ENCODE measurements around the gene SIGLEC11. TPM values are rescaled to one million over a fixed set of nuclear protein-coding genes. Genes with fewer than 3 reads are reported as not detected.

Gene SIGLEC11
- polyA plus RNA-seq, 3 donors, result 4.9 to 6.6 (median 5.0) TPM

DNA sequence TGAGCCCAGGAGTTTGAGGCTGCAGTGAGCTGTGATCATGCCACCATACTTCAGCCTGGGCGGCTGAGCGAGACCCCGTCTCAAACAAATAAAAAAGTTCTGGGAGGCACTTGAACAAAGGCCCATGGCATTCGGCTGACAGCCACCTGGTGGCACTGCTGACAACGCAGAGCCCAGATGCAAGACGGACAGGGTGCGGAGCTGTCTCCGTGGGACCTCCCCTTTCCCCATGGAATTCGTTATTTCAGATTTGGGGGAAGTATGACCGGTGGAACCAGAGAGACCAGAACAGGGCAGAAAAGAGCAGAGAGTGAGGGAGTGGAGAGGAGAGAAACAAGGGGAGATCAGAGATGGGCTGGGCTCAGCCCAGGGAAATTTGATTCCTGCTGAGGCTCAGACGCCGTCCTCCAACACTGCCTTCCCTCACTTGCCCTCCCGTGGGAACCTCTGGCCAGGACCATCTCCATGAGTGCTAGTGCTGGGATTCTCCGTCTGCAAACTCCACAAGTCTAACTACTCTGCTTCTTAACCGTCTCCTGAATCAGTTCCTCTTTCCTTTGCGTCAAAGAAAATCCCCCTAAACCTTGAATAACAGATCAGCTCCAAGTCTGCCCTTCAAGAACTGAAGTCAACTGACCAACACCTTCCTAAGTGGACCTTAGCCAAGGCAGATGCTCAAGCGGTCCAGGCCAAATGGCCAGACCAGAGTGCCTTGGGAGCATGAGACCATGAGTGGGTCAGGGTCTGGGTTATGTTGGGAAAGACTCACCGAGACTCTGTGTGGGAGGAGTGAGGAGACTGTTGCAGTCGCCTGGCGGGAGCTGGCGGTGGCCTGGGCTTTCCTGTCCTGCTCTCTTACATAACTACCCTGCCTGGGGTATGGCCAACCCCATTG, 43.9 kb downstream of the SIGLEC11 start:
- no peak for DNase-seq (ENCODE audit: extremely low read depth in 1 of 11, low read depth in 9 of 11, low spot score in 4 of 11)

DNA sequence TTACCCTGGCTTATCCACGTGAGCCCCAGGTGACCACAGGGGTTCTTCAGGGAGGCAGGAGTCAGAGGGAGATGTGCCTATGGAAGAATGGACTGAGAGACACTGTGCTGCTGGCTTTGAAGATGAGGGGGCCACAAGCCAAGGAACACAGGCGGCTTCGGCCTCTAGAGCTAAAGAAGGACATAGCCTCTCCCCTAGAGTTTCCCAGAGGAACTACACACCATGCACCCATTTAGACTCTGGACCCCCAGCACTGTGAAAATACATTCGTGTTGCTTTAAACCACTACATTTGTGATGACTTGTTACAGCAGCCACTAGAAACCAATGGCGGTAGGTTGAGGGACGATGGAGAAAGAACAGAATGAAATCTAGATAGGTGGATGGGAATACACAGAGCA, 45.7 kb downstream of the SIGLEC11 start:
- DNase-seq (ENCODE audit: extremely low read depth in 1 of 11, low read depth in 9 of 11, low spot score in 4 of 11), result no peak

DNA sequence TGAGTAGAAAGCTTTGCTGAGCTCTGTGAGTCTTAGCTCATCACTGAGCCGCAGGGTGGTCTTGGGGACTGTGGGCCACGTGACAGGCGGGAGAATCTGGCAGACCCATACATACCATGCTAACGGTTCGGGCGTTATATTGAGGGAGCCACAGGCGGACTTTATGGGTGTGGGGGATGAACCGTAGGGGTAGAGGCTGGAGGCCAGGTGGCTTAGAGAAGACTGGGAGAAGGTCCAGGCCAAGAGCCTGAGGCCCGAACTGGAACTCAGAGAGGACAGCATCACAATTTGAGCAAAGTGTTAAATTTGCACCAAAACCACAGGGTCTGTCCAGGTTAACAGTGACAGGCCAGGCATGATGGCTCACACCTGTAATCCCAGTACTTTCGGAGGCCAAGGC, 47.3 kb downstream of the SIGLEC11 start:
- no peak for DNase-seq (ENCODE audit: extremely low read depth in 1 of 11, low read depth in 9 of 11, low spot score in 4 of 11)

DNA sequence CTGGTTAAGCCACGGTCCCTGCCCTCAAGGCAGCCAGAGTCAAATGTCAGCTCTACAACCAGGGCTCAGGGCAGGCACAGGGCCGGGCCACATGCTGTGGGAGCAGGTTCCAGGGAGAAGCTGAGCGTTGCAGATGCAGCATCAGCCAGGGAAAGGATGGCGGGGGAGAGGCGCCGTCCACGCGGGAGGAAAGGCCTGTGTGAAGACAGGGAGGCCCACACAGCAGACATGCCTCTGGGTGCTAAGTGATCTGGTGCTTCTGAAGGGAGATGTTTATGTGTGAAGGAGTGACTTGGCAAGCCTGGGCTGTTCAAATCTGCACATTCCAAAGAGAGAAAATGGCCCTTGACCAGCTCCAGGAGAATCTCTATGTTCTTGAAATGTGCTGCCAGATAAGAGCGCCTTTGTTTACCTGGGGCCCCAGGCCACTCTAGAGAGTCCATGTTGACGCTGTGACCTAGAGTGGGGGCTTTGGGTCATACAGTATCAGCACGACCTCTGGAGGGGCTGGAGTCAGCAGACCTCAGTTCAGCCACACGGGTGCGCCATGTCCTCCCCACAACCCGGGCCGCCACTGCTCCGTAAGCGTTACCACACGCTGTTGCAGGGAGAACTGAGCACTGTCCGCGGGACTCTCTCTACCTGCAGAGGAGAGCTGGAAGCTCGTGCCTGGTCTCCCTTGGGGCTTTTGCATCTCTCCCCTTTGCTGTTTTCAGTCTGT, 47.8 kb downstream of the SIGLEC11 start:
- DNase-seq (ENCODE audit: extremely low read depth in 1 of 11, low read depth in 9 of 11, low spot score in 4 of 11), result no peak

DNA sequence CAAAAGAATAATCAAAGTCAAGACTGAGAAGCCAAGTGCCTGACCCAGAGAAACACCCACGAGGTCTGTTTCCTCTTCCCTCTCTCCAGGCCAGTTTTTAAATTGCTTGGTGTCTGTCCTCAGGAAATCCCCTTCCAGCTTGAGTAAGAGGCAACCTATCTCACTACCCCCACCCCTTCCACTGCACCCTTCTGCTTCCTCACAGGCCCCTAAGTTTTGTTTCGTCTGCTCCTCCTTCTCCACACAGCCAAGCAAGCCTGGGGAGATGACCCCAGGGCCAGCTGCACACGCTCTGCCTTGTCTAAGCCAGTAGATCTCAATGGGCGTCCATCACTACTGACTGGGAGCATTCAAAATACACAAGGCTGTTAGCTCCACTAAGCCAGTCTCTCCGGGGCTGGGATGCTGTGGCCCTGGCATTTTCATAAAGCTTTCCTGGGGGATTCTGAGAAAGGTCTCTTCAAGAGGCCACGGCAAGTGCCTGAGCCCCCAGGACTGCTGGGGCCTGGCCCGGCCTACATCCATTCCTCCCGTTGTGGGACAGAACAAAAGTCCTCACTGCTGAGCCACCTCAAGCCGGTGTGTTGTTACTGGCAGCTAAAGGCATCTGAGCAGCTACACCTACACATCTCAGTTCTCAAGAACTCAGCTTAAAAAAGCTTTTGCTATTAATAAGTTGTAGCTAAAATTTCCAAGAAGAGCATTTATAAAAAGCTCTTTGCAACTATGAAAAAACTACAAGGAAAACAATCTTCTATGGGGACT, 49.4 kb downstream of the SIGLEC11 start:
- no peak for DNase-seq (ENCODE audit: extremely low read depth in 1 of 11, low read depth in 9 of 11, low spot score in 4 of 11)

DNA sequence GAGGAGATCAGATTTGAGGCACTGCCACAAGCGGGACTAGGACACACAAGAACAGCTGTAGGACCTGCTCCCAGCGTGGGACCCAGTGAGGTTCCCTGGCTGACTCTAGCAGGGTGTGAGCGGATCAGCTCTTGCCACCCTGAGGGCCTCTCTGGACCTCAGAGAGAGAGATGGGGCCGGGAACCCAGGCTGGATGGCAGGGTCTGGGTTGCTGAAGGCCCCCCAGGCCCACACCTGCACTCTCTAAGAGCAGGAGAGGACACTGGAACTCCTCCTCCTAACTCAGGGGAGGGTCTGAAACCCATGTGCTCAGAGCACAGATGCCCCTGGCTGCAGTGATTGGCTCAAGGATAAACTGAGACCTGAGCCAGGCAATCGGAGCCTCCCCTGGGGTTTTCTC, 50.8 kb downstream of the SIGLEC11 start:
- no peak for DNase-seq (ENCODE audit: extremely low read depth in 1 of 11, low read depth in 9 of 11, low spot score in 4 of 11)

DNA sequence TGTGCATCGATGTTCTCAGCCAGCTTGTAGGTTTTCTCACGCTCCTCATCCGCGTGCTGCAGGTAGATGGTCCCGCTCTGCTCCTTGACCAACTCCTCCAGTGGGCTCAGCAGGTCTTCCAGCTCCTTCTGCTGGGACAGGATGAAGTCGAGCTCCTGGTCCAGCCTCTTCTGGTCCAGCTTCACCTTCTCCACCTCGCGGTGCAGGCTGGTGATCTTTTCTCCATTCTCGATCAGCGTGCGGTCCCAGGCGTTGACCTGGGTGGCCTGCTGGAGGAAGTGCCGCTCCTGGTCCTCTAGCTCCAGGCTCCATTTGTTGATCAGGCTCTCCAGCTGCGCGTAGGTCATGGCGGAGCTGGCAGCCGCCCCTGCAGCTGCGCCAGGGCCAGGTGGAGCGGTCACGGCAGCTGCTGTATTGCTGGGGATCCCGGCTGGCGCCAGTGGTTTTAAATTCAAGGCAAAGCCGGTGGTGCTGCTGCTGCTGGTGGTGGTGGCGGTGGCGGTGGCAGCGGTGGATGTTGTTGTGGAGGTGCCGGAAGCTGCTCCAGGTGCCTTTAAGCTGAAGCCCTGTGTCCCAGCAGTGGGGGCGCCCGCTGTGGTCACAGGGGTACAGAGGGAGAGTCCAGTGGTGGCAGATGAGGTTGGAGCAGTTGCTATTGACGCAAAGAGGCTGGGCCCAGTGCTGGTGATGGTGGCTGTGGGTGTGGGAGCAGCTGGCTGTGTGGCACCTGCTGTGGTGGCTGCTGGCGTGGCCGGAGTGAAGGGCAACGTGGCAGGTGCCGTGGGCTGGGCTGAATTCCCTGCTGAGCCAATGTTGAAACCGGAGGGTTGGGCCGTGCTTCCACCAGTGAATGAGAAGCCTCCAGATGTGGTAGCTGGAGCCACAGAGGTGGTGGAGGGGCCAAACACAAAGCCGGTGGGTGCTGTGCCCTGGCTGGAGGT, 52.2 kb downstream of the SIGLEC11 start:
- no peak for DNase-seq (ENCODE audit: extremely low read depth in 1 of 11, low read depth in 9 of 11, low spot score in 4 of 11)

DNA sequence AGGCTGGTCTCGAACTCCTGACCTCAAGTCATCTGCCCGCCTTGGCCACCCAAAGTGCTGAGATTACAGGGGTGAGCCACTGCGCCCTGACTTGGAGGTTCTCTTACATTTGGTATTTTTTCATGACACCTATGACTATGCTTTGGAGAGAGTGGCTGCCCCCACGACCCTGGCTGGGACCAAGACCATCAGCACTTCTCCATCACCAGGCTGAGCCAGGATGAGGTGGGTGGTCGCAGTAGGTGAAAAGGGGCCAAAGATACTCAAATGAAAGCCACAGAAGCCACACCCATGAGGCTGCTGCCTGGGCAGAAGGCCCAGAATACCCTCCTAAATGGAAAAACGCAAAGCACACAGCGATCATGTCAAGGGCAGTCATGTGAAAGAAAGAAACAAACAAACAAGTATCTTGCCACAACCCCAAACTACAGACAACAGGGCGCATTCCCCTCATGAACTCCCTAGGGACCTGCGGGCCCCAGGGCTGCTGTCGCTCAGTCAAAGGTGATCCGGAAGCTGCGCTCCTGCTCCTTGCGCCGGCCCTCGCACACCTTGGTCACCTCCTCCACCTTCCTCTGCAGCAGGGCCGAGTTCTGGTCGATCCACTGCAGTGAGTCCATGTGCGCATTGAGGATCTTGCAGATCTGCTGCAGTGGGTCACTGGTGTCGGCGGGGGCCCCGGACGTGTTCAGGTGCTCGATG, 53.1 kb downstream of the SIGLEC11 start:
- no peak for DNase-seq (ENCODE audit: extremely low read depth in 1 of 11, low read depth in 9 of 11, low spot score in 4 of 11)

DNA sequence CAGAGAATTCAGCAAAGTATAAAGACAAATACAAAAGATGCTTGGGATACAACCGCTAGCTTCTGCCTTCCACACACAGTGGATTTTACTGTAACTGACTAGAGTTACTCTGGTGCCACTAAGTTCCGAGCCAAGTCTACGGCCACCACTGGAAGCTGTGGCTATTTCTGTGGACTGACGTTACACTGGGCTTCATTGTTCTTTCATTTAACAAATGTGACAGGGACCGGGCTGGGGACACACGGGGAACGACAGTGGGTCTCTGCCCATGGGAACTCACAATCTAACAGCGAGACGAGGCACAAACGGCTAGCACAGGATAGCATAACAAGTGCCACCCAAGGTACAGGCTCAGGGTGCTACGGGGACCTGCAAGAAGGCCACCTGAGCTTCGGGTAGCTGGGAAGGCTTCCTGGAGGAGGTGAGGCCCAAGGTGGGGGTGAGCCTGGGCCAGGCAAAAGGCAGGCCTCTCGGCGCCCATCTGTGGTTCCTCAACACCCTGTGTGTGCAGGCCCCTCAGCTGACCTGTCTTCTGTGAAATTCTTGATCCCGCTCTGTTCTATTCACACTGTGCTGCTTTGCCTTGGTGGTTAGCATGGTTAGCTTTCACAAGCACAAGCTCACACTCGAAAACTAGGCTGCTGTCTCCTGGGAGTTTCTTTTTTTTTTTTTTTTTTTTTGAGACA, 54.0 kb downstream of the SIGLEC11 start:
- no peak for DNase-seq (ENCODE audit: extremely low read depth in 1 of 11, low read depth in 9 of 11, low spot score in 4 of 11)

DNA sequence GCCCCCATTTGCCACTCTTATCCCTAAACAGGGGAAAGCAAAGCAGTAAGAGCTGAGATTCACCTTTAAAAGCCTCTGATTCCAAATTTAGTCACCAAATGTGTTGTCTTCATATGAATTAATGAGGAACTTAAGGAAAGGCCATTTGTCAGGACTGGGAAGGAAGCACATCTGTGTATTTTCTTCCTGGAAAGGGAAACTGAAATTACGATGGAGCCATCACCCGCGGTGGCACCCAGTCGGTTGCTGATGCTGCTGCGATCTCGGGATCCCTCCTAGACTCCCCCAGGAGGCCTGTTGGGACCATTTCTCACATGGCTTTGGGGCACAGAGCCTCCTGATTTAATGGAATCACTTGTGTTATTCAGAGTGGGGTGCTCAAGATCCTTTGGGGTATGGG, 56.8 kb downstream of the SIGLEC11 start:
- DNase-seq (ENCODE audit: extremely low read depth in 1 of 11, low read depth in 9 of 11, low spot score in 4 of 11), result no peak

Other genes starting within 250 kb of the SIGLEC11 start
- under 1 TPM in 2 of 3 donors, not detected in 1; 0.10 to 0.18 TPM for gene TSKS, start 197.9 kb downstream of the SIGLEC11 start, polyA plus RNA-seq (ENCODE audit: insufficient read length in 3 of 3)
- gene AP2A1, start 194.2 kb downstream of the SIGLEC11 start, polyA plus RNA-seq (ENCODE audit: insufficient read length in 3 of 3), result 10 to 100 TPM; 44.5 to 69.2 (median 66.9) TPM
- 10 to 100 TPM; 35.6 to 42.1 (median 38.4) TPM for gene FUZ, start 147.9 kb downstream of the SIGLEC11 start, polyA plus RNA-seq (ENCODE audit: insufficient read length in 3 of 3)
- gene MED25, start 142.9 kb downstream of the SIGLEC11 start, polyA plus RNA-seq (ENCODE audit: insufficient read length in 3 of 3), result 10 to 100 TPM; 61.4 to 74.1 (median 69.6) TPM
- 100 to 1,000 TPM; 278 to 373 (median 349) TPM for gene PTOV1, start 110.0 kb downstream of the SIGLEC11 start, polyA plus RNA-seq (ENCODE audit: insufficient read length in 3 of 3)
- 10 to 100 TPM; 41.8 to 93.0 (median 60.3) TPM for gene PNKP, start 93.6 kb downstream of the SIGLEC11 start, polyA plus RNA-seq (ENCODE audit: insufficient read length in 3 of 3)
- gene AKT1S1, start 83.8 kb downstream of the SIGLEC11 start, polyA plus RNA-seq (ENCODE audit: insufficient read length in 3 of 3), result 10 to 100 TPM; 23.9 to 40.5 (median 38.1) TPM
- 10 to 100 TPM; 38.3 to 61.4 (median 43.0) TPM for gene TBC1D17, start 83.5 kb downstream of the SIGLEC11 start, polyA plus RNA-seq (ENCODE audit: insufficient read length in 3 of 3)
- gene IL4I1, start 64.3 kb downstream of the SIGLEC11 start, polyA plus RNA-seq (ENCODE audit: insufficient read length in 3 of 3), result 1 to 10 TPM; 3.2 to 7.2 (median 3.9) TPM
- gene ATF5, start 32.0 kb downstream of the SIGLEC11 start, polyA plus RNA-seq (ENCODE audit: insufficient read length in 3 of 3), result 10 to 100 TPM; 20.6 to 28.6 (median 26.0) TPM
- 10 to 100 TPM; 55.1 to 70.3 (median 67.1) TPM for gene NUP62, start 31.7 kb downstream of the SIGLEC11 start, polyA plus RNA-seq (ENCODE audit: insufficient read length in 3 of 3)
- gene VRK3, start 64.2 kb upstream of the SIGLEC11 start, polyA plus RNA-seq (ENCODE audit: insufficient read length in 3 of 3), result 10 to 100 TPM; 48.2 to 54.1 (median 49.6) TPM
- gene ZNF473, start 64.8 kb upstream of the SIGLEC11 start, polyA plus RNA-seq (ENCODE audit: insufficient read length in 3 of 3), result 10 to 100 TPM; 16.5 to 19.0 (median 16.5) TPM
- under 1 TPM in 2 of 3 donors, not detected in 1; 0.22 to 0.53 TPM for gene IZUMO2, start 202.1 kb upstream of the SIGLEC11 start, polyA plus RNA-seq (ENCODE audit: insufficient read length in 3 of 3)
- gene MYH14, start 242.4 kb upstream of the SIGLEC11 start, polyA plus RNA-seq (ENCODE audit: insufficient read length in 3 of 3), result 10 to 100 TPM; 23.1 to 33.4 (median 24.1) TPM

Measured in renal cortex interstitium (tissue), 11 donors.